Smooth muscle cell (in vitro differentiated cells): ENCODE results near the gene FAF1. TPM values are rescaled to one million over a fixed set of nuclear protein-coding genes. Genes with fewer than 3 reads are reported as not detected.

Experiments used
- DNase-seq: peaks from one replicate; lab custom pipeline; 2025; ENCODE audit not compliant: unreplicated experiment; lab: John Stamatoyannopoulos, UW
- H2AFZ ChIP-seq: fragments of 200-600 bp; sonication (generic); 2 replicates; pipeline ENCODE4 v1.6.0; 2016; ENCODE audit warnings: antibody characterized with exemption, low read depth, mild to moderate bottlenecking
- H3F3A ChIP-seq: fragments of 200-600 bp; sonication (generic); 2 replicates; pipeline ENCODE4 v1.6.0; 2017; ENCODE audit warnings: antibody characterized with exemption, low read depth
- H3K27ac ChIP-seq: fragments of 200-600 bp; sonication (generic); 2 replicates; pipeline ENCODE4 v1.5.1; 2016; ENCODE audit warnings: low read depth, mild to moderate bottlenecking
- H3K27me3 ChIP-seq: fragments of 200-600 bp; sonication (generic); 2 replicates; pipeline ENCODE4 v1.6.1; 2016; ENCODE audit warnings: low read depth, mild to moderate bottlenecking
- H3K36me3 ChIP-seq: fragments of 200-600 bp; sonication (generic); 2 replicates; pipeline ENCODE4 v1.5.1; 2016; ENCODE audit warnings: low read depth
- H3K4me1 ChIP-seq: fragments of 200-600 bp; sonication (generic); 2 replicates; pipeline ENCODE4 v1.5.1; 2016; ENCODE audit warnings: low read depth
- H3K4me2 ChIP-seq: fragments of 200-600 bp; sonication (generic); 2 replicates; pipeline ENCODE4 v1.6.0; 2016; ENCODE audit warnings: mild to moderate bottlenecking
- H3K4me3 ChIP-seq: fragments of 200-600 bp; sonication (generic); 2 replicates; pipeline ENCODE4 v1.5.1; 2016; ENCODE audit warnings: mild to moderate bottlenecking
- H3K79me2 ChIP-seq: fragments of 200-600 bp; sonication (generic); 2 replicates; pipeline ENCODE4 v1.6.0; 2016; ENCODE audit warnings: low read depth, mild to moderate bottlenecking
- H3K9ac ChIP-seq: fragments of 200-600 bp; sonication (generic); 2 replicates; pipeline ENCODE4 v1.6.0; 2016; ENCODE audit warnings: low read depth
- H3K9me3 ChIP-seq: fragments of 200-600 bp; sonication (generic); replicated peaks from 2 replicates; pipeline ENCODE4 v1.5.1; 2016; ENCODE audit warnings: low read depth
- H4K20me1 ChIP-seq: fragments of 200-600 bp; sonication (generic); 2 replicates; pipeline ENCODE4 v1.6.0; 2016; ENCODE audit warnings: low read depth
- WGBS: methylation state at CpG from one replicate; pipeline ENCODE4 v1.1.7; 2016; ENCODE audit warnings: low lambda C conversion rate; 5-methylcytosine and 5-hydroxymethylcytosine counted together
- polyA plus RNA-seq: library from polyadenylated mRNA; unstranded; fragments of >200 nt; fragmentation: Nextera tagmentation; extraction: Ambion mirVana; gene quantifications from 2 replicates; pipeline ENCODE4 v1.2.1, GENCODE V29; 2016
- total RNA-seq: library from RNA; depleted of rRNA; stranded (reverse); fragments of >200 nt; gene quantifications from 2 replicates; pipeline ENCODE4 v1.2.3, GENCODE V29; 2014
- TF ChIP-seq, protein P1 (sequence below): fragments of 200-600 bp; sonication (generic); IDR thresholded peaks from 2 replicates; pipeline ENCODE4 v1.5.1; 2017; ENCODE audit warnings: borderline replicate concordance, mild to moderate bottlenecking, antibody characterized with exemption; ENCODE audit not compliant: insufficient read depth, poor library complexity, severe bottlenecking

The FAF1 gene
- total and polyA plus RNA-seq, 2 experiments from 2014 or later = 51.5 to 51.6 TPM

GRCh38 chr1:50424045-50424883 lies 535.8 kb downstream of the FAF1 start:
- H4K20me1 ChIP-seq = no peaks in the 10 kb centered on the region
- H3K27me3 ChIP-seq = peaks cover 100% of the 10 kb centered on the region
- 4% methylated on average over 35 of the region's 35 CpGs for WGBS
- no peaks in the 10 kb centered on the region for H3K9me3 ChIP-seq
- no peak overlapping the region for H2AFZ ChIP-seq
- peak overlapping the region; percentile 38 for H3K4me3 ChIP-seq
- DNase-seq = no peak
- TF ChIP-seq, protein P1, sequence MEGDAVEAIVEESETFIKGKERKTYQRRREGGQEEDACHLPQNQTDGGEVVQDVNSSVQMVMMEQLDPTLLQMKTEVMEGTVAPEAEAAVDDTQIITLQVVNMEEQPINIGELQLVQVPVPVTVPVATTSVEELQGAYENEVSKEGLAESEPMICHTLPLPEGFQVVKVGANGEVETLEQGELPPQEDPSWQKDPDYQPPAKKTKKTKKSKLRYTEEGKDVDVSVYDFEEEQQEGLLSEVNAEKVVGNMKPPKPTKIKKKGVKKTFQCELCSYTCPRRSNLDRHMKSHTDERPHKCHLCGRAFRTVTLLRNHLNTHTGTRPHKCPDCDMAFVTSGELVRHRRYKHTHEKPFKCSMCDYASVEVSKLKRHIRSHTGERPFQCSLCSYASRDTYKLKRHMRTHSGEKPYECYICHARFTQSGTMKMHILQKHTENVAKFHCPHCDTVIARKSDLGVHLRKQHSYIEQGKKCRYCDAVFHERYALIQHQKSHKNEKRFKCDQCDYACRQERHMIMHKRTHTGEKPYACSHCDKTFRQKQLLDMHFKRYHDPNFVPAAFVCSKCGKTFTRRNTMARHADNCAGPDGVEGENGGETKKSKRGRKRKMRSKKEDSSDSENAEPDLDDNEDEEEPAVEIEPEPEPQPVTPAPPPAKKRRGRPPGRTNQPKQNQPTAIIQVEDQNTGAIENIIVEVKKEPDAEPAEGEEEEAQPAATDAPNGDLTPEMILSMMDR = no peak
- no peaks in the 10 kb centered on the region for H3K79me2 ChIP-seq
- H3K27ac ChIP-seq = no peak overlapping the region
- H3K4me1 ChIP-seq = peaks cover 19% of the 10 kb centered on the region
- no peaks in the 10 kb centered on the region for H3K36me3 ChIP-seq
- peak overlapping the region; percentile 71 for H3K4me2 ChIP-seq
- no peak overlapping the region for H3K9ac ChIP-seq
- H3F3A ChIP-seq = no peaks in the 10 kb centered on the region

DNA sequence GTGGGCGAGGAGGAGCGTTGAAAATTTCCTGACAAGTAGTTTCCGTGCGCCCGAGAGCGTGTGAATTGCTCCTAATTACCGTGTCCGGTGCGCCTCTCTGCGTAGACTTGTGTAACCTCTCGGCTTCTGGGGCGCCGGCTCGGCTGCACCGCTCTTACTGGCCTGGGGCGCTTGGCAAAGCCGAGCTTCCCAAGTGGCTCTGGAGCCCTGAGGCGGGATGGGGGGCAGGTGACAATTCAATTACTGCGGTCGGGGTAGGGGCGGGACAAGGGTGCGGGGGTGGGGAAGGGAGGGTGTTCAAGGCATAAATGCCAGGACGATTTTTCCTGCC lies 536.4 kb downstream of the FAF1 start:
- H2AFZ ChIP-seq = no peak overlapping the region
- TF ChIP-seq, protein P1 = no peak
- H3K4me3 ChIP-seq = peak overlapping the region; percentile 38
- no peaks in the 10 kb centered on the region for H4K20me1 ChIP-seq
- H3F3A ChIP-seq = no peaks in the 10 kb centered on the region
- H3K4me2 ChIP-seq = peak overlapping the region; percentile 71
- H3K27ac ChIP-seq = no peak overlapping the region
- peaks cover 21% of the 10 kb centered on the region for H3K4me1 ChIP-seq
- DNase-seq = no peak
- peaks cover 99% of the 10 kb centered on the region for H3K27me3 ChIP-seq
- no peak overlapping the region for H3K9ac ChIP-seq
- WGBS = 2% methylated on average over 21 of the region's 23 CpGs
- no peaks in the 10 kb centered on the region for H3K36me3 ChIP-seq
- no peaks in the 10 kb centered on the region for H3K9me3 ChIP-seq
- no peaks in the 10 kb centered on the region for H3K79me2 ChIP-seq

GRCh38 chr1:50422946-50423669 lies 537.0 kb downstream of the FAF1 start, which contains the start of gene DMRTA2:
Gene DMRTA2 (minus strand): TSS chr1:50423443. CDS start chr1:50421536, 1,907 bp downstream.
- H3K36me3 ChIP-seq = no peaks in the 10 kb centered on the region
- TF ChIP-seq, protein P1 = no peak
- H2AFZ ChIP-seq = no peak within 1 kb of the TSS
- DNase-seq = no peak
- peaks cover 99% of the 10 kb centered on the region for H3K27me3 ChIP-seq
- no peaks in the 10 kb centered on the region for H4K20me1 ChIP-seq
- peaks cover 25% of the 10 kb centered on the region for H3K4me1 ChIP-seq
- H3K4me2 ChIP-seq = peak within 1 kb of the TSS; percentile 71
- WGBS = 1% methylated on average over 60 of the region's 61 CpGs
- H3K79me2 ChIP-seq = no peaks in the 10 kb centered on the region
- no peaks in the 10 kb centered on the region for H3F3A ChIP-seq
- no peak within 1 kb of the TSS for H3K9ac ChIP-seq
- peak within 1 kb of the TSS; percentile 38 for H3K4me3 ChIP-seq
- no peak within 1 kb of the TSS for H3K27ac ChIP-seq
- no peaks in the 10 kb centered on the region for H3K9me3 ChIP-seq
